Liver (tissue), 9 donors: Measurements from ENCODE around the gene HNRNPH3. TPM values are rescaled to one million over a fixed set of nuclear protein-coding genes. Genes with fewer than 3 reads are reported as not detected.

ENCODE experiments used
- DNase-seq: peaks from one replicate; pipeline ENCODE4 v3.0.0-alpha.2; 2017; ENCODE audit warnings: low spot score
- H3K27ac ChIP-seq, 2 donors: one replicate each; pipeline ENCODE4 v1.7.0; 2013; ENCODE audit warnings: inconsistent platforms in 2 of 2, low read length in 2 of 2, control low read depth in 1 of 2, low read depth in 1 of 2, mild to moderate bottlenecking in 1 of 2
- H3K27me3 ChIP-seq, 4 donors: one replicate each; pipeline versions ENCODE4 v1.6.1 to v1.7.0; 2013; ENCODE audit warnings: low read length in 3 of 4, inconsistent platforms in 1 of 4, mild to moderate bottlenecking in 1 of 4, moderate library complexity in 1 of 4; ENCODE audit not compliant: control insufficient read depth in 4 of 4, insufficient read depth in 4 of 4
- H3K36me3 ChIP-seq, 4 donors: one replicate each; pipeline versions ENCODE4 v1.6.1 to v1.7.0; 2013; ENCODE audit warnings: low read length in 3 of 4, mild to moderate bottlenecking in 3 of 4, low read depth in 1 of 4, moderate library complexity in 1 of 4; ENCODE audit not compliant: control insufficient read depth in 4 of 4, insufficient read depth in 3 of 4
- H3K4me1 ChIP-seq, 4 donors: one replicate each; pipeline versions ENCODE4 v1.6.1 to v1.7.0; 2013; ENCODE audit warnings: low read length in 3 of 4, mild to moderate bottlenecking in 3 of 4, moderate library complexity in 1 of 4; ENCODE audit not compliant: control insufficient read depth in 4 of 4, insufficient read depth in 4 of 4
- H3K4me3 ChIP-seq, 3 donors: one replicate each; pipeline versions ENCODE4 v1.6.1 to v1.7.0; 2013; ENCODE audit warnings: low read length in 3 of 3, control low read depth in 1 of 3, low read depth in 1 of 3, mild to moderate bottlenecking in 1 of 3
- H3K9ac ChIP-seq, 2 donors: one replicate each; pipeline ENCODE4 v1.7.0; 2013; ENCODE audit warnings: low read length in 2 of 2, mild to moderate bottlenecking in 2 of 2, moderate library complexity in 2 of 2, control low read depth in 1 of 2, low read depth in 1 of 2
- H3K9me3 ChIP-seq, 4 donors: one replicate each; pipeline versions ENCODE4 v1.6.1 to v1.7.0; 2013; ENCODE audit warnings: low read length in 3 of 4; ENCODE audit not compliant: control insufficient read depth in 4 of 4
- ATF3 ChIP-seq: IDR thresholded peaks from 2 replicates; pipeline ENCODE4 v1.6.1; 2016; ENCODE audit warnings: antibody characterized with exemption
- EGR1 ChIP-seq, 2 donors: IDR thresholded peaks; 2 replicates each; pipeline ENCODE4 v1.6.1; 2016 to 2018; ENCODE audit warnings: antibody characterized with exemption in 2 of 2, low read depth in 2 of 2
- FOXA1 ChIP-seq: IDR thresholded peaks from 2 replicates; pipeline ENCODE4 v1.6.1; 2016; ENCODE audit warnings: antibody characterized with exemption
- FOXA2 ChIP-seq: IDR thresholded peaks from 2 replicates; pipeline ENCODE4 v1.6.1; 2016; ENCODE audit warnings: antibody characterized with exemption
- GABPA ChIP-seq, 2 donors: IDR thresholded peaks in 1 of 2; conservative IDR thresholded peaks in 1 of 2; 2 replicates each; pipeline ENCODE4 v1.6.1; 2016; ENCODE audit warnings: antibody characterized with exemption in 2 of 2, mild to moderate bottlenecking in 1 of 2, moderate library complexity in 1 of 2
- HNF4A ChIP-seq, 2 donors: conservative IDR thresholded peaks; 2 replicates each; pipeline ENCODE4 v1.6.1; 2016; ENCODE audit warnings: antibody characterized with exemption in 2 of 2, mild to moderate bottlenecking in 2 of 2
- HNF4G ChIP-seq: IDR thresholded peaks from 2 replicates; pipeline ENCODE4 v1.6.1; 2016; ENCODE audit warnings: antibody characterized with exemption
- NR2F2 ChIP-seq: IDR thresholded peaks from 2 replicates; pipeline ENCODE4 v1.6.1; 2016; ENCODE audit warnings: antibody characterized with exemption
- RAD21 ChIP-seq, 2 donors: IDR thresholded peaks; 2 replicates each; pipeline ENCODE4 v1.6.1; 2016; ENCODE audit warnings: antibody characterized with exemption in 2 of 2, mild to moderate bottlenecking in 2 of 2
- RXRA ChIP-seq, 2 donors: IDR thresholded peaks; 2 replicates each; pipeline ENCODE4 v1.6.1; 2017 to 2018; ENCODE audit warnings: antibody characterized with exemption in 2 of 2, mild to moderate bottlenecking in 1 of 2
- SP1 ChIP-seq: IDR thresholded peaks from 2 replicates; pipeline ENCODE4 v1.6.1; 2018; ENCODE audit warnings: antibody characterized with exemption, mild to moderate bottlenecking
- TAF1 ChIP-seq: conservative IDR thresholded peaks from 2 replicates; pipeline ENCODE4 v1.6.1; 2016; ENCODE audit warnings: antibody characterized with exemption, mild to moderate bottlenecking
- YY1 ChIP-seq: IDR thresholded peaks from 2 replicates; pipeline ENCODE4 v1.6.1; 2016; ENCODE audit warnings: antibody characterized with exemption, mild to moderate bottlenecking
- WGBS: extraction: QIAGEN DNeasy Blood & Tissue Kit; methylation state at CpG from one replicate; pipeline ENCODE4 v1.1.7; 2013; 5-methylcytosine and 5-hydroxymethylcytosine counted together
- polyA plus RNA-seq, 2 donors: library from polyadenylated mRNA; stranded (reverse) in 1 of 2; unstranded in 1 of 2; fragments of 200-250 nt in 1 of 2; fragments of >200 nt in 1 of 2; fragmentation: Nextera tagmentation in 1 of 2; extraction: Ambion mirVana in 1 of 2; gene quantifications; one replicate each; pipeline versions ENCODE4 v1.2.1 to v1.2.3, GENCODE V29; 2013 to 2015
- total RNA-seq, 2 donors: library from RNA; depleted of rRNA; stranded (reverse); fragments of >200 nt; gene quantifications; one replicate each; pipeline ENCODE4 v1.2.3, GENCODE V29; 2014
- TF ChIP-seq, protein P1 (sequence below): fragments of 150-350 bp; IDR thresholded peaks from 2 replicates; pipeline ENCODE4 v1.5.1; 2017; ENCODE audit warnings: improper control_type of control experiment, low read depth, low read length; ENCODE audit not compliant: missing input control
- TF ChIP-seq, protein P2 (sequence below): IDR thresholded peaks from 2 replicates; pipeline ENCODE4 v1.6.1; 2016; ENCODE audit warnings: antibody characterized with exemption
- TF ChIP-seq, protein P3 (sequence below): IDR thresholded peaks from 2 replicates; pipeline ENCODE4 v1.6.1; 2016; ENCODE audit warnings: antibody characterized with exemption, mild to moderate bottlenecking
- donor health status: healthy.
- donor health status: healthy.
- donor health status: healthy.
- donor health status: healthy.
- donor health status: healthy.

The HNRNPH3 gene
- total and polyA plus RNA-seq, 4 donors, result 18.2 to 38.4 (median 28.6) TPM

GRCh38 chr10:68284062-68285001 is 47.5 kb upstream of the HNRNPH3 start:
- TF ChIP-seq RXRA (IDR thresholded peaks at IDR 0.05) (no peak), GABPA (IDR thresholded peaks at IDR 0.05 in 1 of 2, conservative IDR thresholded peaks at IDR 0.05 in 1 of 2) (no peak), HNF4A (conservative IDR thresholded peaks at IDR 0.05) (no peak), FOXA2 (no peak), RAD21 (IDR thresholded peaks at IDR 0.05) (no peak), EGR1 (IDR thresholded peaks at IDR 0.05; ENCODE audit: low read depth in 2 of 2) (no peak), ATF3 (no peak), HNF4G (no peak)
- DNase-seq, result no peak
- no peaks in the 10 kb centered on the region for H3K27me3 ChIP-seq
- WGBS, result 82% methylated on average over 9 of the region's 9 CpGs
- no peak overlapping the region for H3K9ac ChIP-seq
- H3K27ac ChIP-seq, result no peak overlapping the region
- no peak overlapping the region for H3K4me3 ChIP-seq
- H3K36me3 ChIP-seq, result peaks cover 5 to 54% (median 46%) of the 10 kb centered on the region in 4 donors
- no peaks in the 10 kb centered on the region for H3K9me3 ChIP-seq
- H3K4me1 ChIP-seq, result no peaks in the 10 kb centered on the region

DNA sequence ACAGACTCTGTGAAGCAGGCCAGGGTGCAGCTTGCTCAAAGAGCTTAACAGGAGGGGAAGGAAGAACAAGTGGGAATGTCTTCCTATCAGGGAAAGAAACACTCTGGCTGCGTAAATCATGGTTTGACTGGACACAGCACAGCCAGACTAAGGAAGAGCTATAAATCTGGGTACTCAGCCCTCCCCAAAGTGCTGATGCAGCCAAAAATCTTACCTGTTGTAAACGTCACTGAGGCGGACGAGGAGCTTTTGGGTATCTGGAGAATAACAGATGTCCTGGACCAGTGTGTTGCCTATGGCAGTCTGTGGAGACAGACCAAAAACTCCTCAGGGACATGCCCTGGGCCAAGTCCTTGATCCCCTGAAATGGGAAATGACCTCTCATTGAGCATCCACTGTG is 43.1 kb upstream of the HNRNPH3 start:
- peaks cover 4 to 69% (median 63%) of the 10 kb centered on the region in 4 donors for H3K36me3 ChIP-seq
- DNase-seq, result no peak
- H3K4me1 ChIP-seq, result no peaks in the 10 kb centered on the region
- 92% methylated on average over 4 of the region's 4 CpGs for WGBS
- H3K9ac ChIP-seq, result no peak overlapping the region
- TF ChIP-seq GABPA (IDR thresholded peaks at IDR 0.05 in 1 of 2, conservative IDR thresholded peaks at IDR 0.05 in 1 of 2) (no peak), FOXA1 (no peak), SP1 (no peak), HNF4A (conservative IDR thresholded peaks at IDR 0.05) (no peak)
- TF ChIP-seq, protein P1, sequence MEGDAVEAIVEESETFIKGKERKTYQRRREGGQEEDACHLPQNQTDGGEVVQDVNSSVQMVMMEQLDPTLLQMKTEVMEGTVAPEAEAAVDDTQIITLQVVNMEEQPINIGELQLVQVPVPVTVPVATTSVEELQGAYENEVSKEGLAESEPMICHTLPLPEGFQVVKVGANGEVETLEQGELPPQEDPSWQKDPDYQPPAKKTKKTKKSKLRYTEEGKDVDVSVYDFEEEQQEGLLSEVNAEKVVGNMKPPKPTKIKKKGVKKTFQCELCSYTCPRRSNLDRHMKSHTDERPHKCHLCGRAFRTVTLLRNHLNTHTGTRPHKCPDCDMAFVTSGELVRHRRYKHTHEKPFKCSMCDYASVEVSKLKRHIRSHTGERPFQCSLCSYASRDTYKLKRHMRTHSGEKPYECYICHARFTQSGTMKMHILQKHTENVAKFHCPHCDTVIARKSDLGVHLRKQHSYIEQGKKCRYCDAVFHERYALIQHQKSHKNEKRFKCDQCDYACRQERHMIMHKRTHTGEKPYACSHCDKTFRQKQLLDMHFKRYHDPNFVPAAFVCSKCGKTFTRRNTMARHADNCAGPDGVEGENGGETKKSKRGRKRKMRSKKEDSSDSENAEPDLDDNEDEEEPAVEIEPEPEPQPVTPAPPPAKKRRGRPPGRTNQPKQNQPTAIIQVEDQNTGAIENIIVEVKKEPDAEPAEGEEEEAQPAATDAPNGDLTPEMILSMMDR, result no peak
- TF ChIP-seq, protein P2, sequence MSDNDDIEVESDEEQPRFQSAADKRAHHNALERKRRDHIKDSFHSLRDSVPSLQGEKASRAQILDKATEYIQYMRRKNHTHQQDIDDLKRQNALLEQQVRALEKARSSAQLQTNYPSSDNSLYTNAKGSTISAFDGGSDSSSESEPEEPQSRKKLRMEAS, result no peak
- H3K27me3 ChIP-seq, result no peaks in the 10 kb centered on the region
- no peak overlapping the region for H3K27ac ChIP-seq
- no peak overlapping the region for H3K4me3 ChIP-seq
- H3K9me3 ChIP-seq, result no peaks in the 10 kb centered on the region

DNA sequence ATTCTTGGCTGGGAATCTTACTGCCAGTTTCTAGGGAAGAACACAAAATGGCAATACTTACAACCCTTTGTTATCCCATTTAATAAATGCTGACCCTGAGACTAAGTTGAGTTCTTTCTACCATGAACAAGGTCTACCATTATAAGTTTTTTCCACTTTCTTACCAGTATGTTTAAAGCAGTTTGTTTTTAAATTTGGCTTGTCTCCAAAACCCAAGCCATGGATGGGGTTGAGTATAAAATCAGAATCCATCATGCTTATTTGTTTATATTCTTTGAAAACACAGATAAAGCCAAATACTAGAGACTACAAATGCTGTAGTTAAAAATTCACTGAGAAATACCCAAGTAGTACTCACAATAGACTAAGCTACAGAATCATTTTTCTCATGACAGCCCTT is 41.1 kb upstream of the HNRNPH3 start:
- Histone ChIP-seq H3K36me3 (peaks cover 13 to 61% (median 60%) of the 10 kb centered on the region in 4 donors), H3K27me3 (no peaks in the 10 kb centered on the region), H3K27ac (no peak overlapping the region), H3K9me3 (no peaks in the 10 kb centered on the region), H3K4me1 (no peaks in the 10 kb centered on the region), H3K9ac (no peak overlapping the region), H3K4me3 (no peak overlapping the region)
- DNase-seq, result no peak
- TF ChIP-seq HNF4A (conservative IDR thresholded peaks at IDR 0.05), result no peak
- no peak for TF ChIP-seq GABPA (IDR thresholded peaks at IDR 0.05 in 1 of 2, conservative IDR thresholded peaks at IDR 0.05 in 1 of 2)
- TF ChIP-seq, protein P2, result no peak
- no peak for TF ChIP-seq RXRA (IDR thresholded peaks at IDR 0.05)
- no peak for TF ChIP-seq HNF4G
- TF ChIP-seq FOXA1, result no peak
- TF ChIP-seq ATF3, result no peak
- TF ChIP-seq RAD21 (IDR thresholded peaks at IDR 0.05), result no peak
- no peak for TF ChIP-seq FOXA2
- TF ChIP-seq SP1, result no peak
- TF ChIP-seq NR2F2, result no peak
- TF ChIP-seq YY1, result no peak
- TF ChIP-seq, protein P1, result no peak
- no peak for TF ChIP-seq EGR1 (IDR thresholded peaks at IDR 0.05; ENCODE audit: low read depth in 2 of 2)
- TF ChIP-seq, protein P3, sequence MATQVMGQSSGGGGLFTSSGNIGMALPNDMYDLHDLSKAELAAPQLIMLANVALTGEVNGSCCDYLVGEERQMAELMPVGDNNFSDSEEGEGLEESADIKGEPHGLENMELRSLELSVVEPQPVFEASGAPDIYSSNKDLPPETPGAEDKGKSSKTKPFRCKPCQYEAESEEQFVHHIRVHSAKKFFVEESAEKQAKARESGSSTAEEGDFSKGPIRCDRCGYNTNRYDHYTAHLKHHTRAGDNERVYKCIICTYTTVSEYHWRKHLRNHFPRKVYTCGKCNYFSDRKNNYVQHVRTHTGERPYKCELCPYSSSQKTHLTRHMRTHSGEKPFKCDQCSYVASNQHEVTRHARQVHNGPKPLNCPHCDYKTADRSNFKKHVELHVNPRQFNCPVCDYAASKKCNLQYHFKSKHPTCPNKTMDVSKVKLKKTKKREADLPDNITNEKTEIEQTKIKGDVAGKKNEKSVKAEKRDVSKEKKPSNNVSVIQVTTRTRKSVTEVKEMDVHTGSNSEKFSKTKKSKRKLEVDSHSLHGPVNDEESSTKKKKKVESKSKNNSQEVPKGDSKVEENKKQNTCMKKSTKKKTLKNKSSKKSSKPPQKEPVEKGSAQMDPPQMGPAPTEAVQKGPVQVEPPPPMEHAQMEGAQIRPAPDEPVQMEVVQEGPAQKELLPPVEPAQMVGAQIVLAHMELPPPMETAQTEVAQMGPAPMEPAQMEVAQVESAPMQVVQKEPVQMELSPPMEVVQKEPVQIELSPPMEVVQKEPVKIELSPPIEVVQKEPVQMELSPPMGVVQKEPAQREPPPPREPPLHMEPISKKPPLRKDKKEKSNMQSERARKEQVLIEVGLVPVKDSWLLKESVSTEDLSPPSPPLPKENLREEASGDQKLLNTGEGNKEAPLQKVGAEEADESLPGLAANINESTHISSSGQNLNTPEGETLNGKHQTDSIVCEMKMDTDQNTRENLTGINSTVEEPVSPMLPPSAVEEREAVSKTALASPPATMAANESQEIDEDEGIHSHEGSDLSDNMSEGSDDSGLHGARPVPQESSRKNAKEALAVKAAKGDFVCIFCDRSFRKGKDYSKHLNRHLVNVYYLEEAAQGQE, result no peak
- TF ChIP-seq TAF1, result no peak
